ENCODE data around the gene TGFBR3.

TGFBR3 gene

DNA sequence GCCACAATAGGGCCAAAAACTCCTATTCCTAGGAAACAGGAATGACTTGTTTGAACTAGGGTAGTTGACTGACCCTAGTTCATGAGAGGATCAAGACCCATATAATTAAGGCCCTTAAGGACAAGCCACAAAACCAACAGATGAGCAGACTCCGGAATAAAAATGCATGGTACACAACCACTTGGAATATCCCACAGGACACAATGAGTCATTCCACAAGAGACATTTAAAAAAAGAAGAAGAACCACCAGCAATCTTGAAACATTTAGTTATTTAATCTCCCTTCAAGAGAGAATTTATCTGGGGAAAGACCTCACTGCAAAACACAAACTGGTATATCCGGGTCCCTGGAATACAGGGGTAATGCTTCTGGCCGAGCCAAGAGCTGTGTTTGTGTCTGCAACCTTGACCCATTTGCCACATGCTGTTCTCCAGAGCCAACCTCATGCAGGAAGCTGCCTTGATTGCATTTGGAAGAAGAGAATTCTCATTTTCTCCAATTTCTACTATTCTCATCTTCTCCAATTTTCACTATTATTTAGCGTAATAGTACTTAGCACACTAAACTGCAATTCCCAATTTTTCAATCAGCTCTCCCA is 135.5 kb downstream of the TGFBR3 start:
- Mint-ChIP-seq H3K4me3 (no peak overlapping the region), H3K4me1 (ENCODE audit: low read depth) (peaks cover 72% of the 10 kb centered on the region), H3K27ac (peak overlapping the region; percentile 38), H3K9me3 (peaks cover 17% of the 10 kb centered on the region), H3K36me3 (ENCODE audit: low read depth) (peaks cover 33% of the 10 kb centered on the region), H3K27me3 (no peaks in the 10 kb centered on the region)

GRCh38 chr1:91749788-91750231 is 136.1 kb downstream of the TGFBR3 start:
- no peaks in the 10 kb centered on the region for H3K27me3 Mint-ChIP-seq
- peaks cover 33% of the 10 kb centered on the region for H3K36me3 Mint-ChIP-seq (ENCODE audit: low read depth)
- peaks cover 65% of the 10 kb centered on the region for H3K4me1 Mint-ChIP-seq (ENCODE audit: low read depth)
- H3K9me3 Mint-ChIP-seq: peaks cover 17% of the 10 kb centered on the region
- peak overlapping the region; percentile 73 for H3K27ac Mint-ChIP-seq
- H3K4me3 Mint-ChIP-seq: no peak overlapping the region

DNA sequence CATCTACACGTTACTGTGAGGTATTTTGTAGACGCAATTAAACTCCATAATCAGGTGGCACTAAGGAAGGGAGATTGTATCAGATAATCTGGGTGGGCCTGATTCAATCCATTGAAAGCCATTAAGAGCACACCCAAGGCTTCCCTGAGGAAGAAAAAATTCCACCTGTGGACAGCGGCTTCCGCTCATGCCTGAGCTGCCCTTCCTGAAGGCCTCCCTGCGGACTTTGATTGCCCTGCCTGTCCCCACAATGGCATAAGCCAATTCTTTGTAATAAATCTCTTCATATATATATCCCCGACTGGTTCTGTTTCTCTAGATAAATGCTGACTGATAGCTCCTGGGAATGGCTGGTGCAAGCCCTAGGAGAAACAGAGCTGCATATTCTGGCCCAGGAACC is 138.3 kb downstream of the TGFBR3 start:
- no peak overlapping the region for H3K4me3 Mint-ChIP-seq
- no peaks in the 10 kb centered on the region for H3K27me3 Mint-ChIP-seq
- peaks cover 43% of the 10 kb centered on the region for H3K36me3 Mint-ChIP-seq (ENCODE audit: low read depth)
- peaks cover 17% of the 10 kb centered on the region for H3K9me3 Mint-ChIP-seq
- H3K27ac Mint-ChIP-seq: no peak overlapping the region
- H3K4me1 Mint-ChIP-seq (ENCODE audit: low read depth): peaks cover 44% of the 10 kb centered on the region

GRCh38 chr1:91746728-91747338 is 139.1 kb downstream of the TGFBR3 start:
- Mint-ChIP-seq H3K4me1 (ENCODE audit: low read depth) (peaks cover 35% of the 10 kb centered on the region), H3K9me3 (peaks cover 17% of the 10 kb centered on the region), H3K27me3 (no peaks in the 10 kb centered on the region), H3K27ac (no peak overlapping the region), H3K36me3 (ENCODE audit: low read depth) (peaks cover 47% of the 10 kb centered on the region), H3K4me3 (no peak overlapping the region)

GRCh38 chr1:91745640-91746373 is 140.1 kb downstream of the TGFBR3 start:
- Mint-ChIP-seq H3K27ac (no peak overlapping the region), H3K27me3 (no peaks in the 10 kb centered on the region), H3K4me3 (no peak overlapping the region), H3K36me3 (ENCODE audit: low read depth) (peaks cover 51% of the 10 kb centered on the region), H3K9me3 (peaks cover 17% of the 10 kb centered on the region), H3K4me1 (ENCODE audit: low read depth) (peaks cover 25% of the 10 kb centered on the region)

DNA sequence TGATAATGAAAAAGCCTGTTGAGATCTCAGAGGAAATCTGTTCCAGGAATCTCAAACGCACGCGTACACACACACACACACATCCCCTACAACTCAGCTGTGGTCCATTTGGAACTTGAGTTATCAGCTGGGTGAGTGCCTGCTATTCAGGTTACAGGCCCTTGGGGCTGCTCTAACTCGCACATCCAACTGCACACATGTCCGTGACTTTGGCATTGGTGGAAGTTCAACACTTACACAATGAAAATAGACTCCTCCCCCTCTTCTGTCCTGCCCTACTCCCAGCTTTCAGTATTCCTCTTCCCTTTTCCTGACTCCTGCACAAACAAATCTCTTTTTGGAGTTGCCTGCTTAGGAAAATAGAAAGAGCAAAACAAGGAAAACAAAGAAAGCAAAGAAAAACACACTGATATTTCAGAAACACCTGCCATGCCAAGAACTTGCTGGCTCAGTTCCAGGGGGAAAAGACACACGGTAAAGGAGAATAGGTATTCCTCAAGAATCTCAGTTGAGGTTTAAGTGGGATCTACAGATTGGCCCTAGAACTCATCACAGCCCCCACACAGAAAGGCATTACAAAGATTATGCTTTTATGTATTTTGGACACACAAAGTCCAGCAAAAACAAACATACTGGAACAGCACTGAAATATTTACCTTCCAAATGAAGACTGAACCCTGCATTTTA is 140.9 kb downstream of the TGFBR3 start:
- Mint-ChIP-seq H3K4me3 (no peak overlapping the region), H3K4me1 (ENCODE audit: low read depth) (peaks cover 18% of the 10 kb centered on the region), H3K36me3 (ENCODE audit: low read depth) (peaks cover 47% of the 10 kb centered on the region), H3K27me3 (no peaks in the 10 kb centered on the region), H3K27ac (no peak overlapping the region), H3K9me3 (peaks cover 17% of the 10 kb centered on the region)

DNA sequence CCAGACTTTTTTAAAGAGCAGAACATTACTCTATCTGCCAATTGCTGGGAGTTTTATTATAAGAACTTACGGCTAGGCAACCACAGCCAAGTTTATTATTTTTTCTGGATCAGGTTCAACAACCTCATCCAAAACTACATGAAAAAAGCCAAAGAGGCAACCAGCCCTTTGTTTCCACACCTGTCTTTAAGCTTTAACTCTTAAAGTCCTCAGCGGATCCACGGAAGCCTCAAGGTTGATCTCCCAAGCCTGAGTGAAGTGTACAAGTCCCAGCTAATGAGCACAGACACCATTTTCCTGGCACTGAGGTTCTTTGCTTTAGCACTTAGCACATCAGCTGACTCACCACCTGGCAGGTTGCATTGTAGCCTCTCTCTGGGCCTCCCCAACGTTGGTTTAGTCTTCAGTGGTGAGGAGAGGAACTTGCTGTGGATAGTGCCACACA is 143.1 kb downstream of the TGFBR3 start:
- peaks cover 8% of the 10 kb centered on the region for H3K4me1 Mint-ChIP-seq (ENCODE audit: low read depth)
- H3K27me3 Mint-ChIP-seq: no peaks in the 10 kb centered on the region
- H3K36me3 Mint-ChIP-seq (ENCODE audit: low read depth): peaks cover 51% of the 10 kb centered on the region

GRCh38 chr1:91741906-91742305 is 144.0 kb downstream of the TGFBR3 start:
- H3K27me3 Mint-ChIP-seq: no peaks in the 10 kb centered on the region
- peaks cover 8% of the 10 kb centered on the region for H3K4me1 Mint-ChIP-seq (ENCODE audit: low read depth)
- peak overlapping the region; percentile 47 for H3K27ac Mint-ChIP-seq
- no peak overlapping the region for H3K4me3 Mint-ChIP-seq
- peaks cover 16% of the 10 kb centered on the region for H3K9me3 Mint-ChIP-seq
- peaks cover 42% of the 10 kb centered on the region for H3K36me3 Mint-ChIP-seq (ENCODE audit: low read depth)

More for the DNA sequence above, 143.1 kb downstream of the TGFBR3 start:
- Mint-ChIP-seq H3K9me3 (peaks cover 23% of the 10 kb centered on the region), H3K4me3 (no peak overlapping the region), H3K27ac (no peak overlapping the region)

- H3K4me1 Mint-ChIP-seq (ENCODE audit: low read depth): peaks cover 7% of the 10 kb centered on the region
- H3K27ac Mint-ChIP-seq: no peak overlapping the region
- H3K4me3 Mint-ChIP-seq: no peak overlapping the region
- peaks cover 35% of the 10 kb centered on the region for H3K36me3 Mint-ChIP-seq (ENCODE audit: low read depth)
- peaks cover 10% of the 10 kb centered on the region for H3K9me3 Mint-ChIP-seq
- no peaks in the 10 kb centered on the region for H3K27me3 Mint-ChIP-seq
Observed at GRCh38 chr1:91741301-91741700, 144.7 kb downstream of the TGFBR3 start.

DNA sequence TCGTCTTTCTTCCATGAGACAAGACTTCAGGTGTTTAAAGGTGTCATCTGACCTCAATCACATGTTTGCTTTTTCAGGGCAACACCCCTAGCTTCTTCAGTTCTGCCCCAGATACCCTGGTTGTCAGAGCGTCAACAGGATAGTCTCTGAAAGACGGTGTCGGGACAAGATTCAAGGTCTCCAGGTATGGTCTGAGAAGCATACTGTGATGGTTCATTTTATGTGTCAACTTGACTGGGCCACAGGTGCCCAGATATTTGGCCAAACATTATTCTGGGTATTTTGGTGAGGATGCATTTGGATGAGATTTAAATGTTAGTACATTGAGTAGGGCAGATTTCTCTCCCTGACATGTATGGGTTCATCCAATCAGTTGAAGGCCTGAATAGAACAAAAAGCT is 148.3 kb downstream of the TGFBR3 start:
- Mint-ChIP-seq H3K9me3 (peaks cover 7% of the 10 kb centered on the region), H3K4me1 (ENCODE audit: low read depth) (peaks cover 27% of the 10 kb centered on the region), H3K27me3 (no peaks in the 10 kb centered on the region), H3K4me3 (no peak overlapping the region), H3K36me3 (ENCODE audit: low read depth) (peaks cover 28% of the 10 kb centered on the region), H3K27ac (no peak overlapping the region)

DNA sequence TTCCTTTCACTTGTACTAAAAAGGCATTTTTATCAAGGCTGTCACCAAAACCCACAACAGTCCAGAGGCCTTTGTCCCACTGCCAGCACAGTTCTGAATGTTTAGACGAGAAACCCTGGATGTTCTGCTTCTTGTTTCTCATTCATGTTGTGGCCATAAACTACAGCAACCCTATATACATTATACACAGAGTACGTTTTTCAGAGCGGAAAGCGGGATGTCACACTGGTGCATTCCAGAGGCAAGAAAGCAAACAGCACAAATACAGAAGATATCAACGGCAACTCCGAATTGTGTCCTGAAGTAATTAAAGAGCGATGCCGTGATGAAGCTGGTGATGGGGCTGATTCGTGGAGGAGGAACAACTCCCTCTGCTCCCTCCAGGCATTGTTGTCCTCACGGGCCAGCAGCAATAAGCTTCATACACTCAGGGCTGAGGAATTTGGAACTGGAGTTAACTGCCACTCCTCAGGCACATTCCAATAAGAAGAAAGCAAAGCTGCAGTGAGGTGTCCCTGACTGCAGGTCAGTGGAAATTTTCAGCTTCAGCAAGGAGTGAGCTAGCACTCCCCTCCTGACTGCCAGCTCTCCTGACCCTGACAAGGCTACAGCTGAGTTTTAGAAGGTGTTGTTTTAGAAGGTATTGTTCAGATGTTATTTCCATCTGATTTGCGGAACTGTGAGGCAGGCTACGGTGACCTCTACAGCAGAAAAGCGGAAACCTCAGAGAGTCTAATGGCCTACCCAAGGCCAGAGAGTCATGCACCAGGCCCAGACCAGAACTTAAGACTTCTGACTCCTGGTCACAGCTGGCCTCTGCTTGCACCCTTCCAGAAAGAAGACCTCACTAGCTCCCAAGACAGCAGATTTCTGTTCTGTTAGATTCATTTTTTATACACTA is 149.0 kb downstream of the TGFBR3 start:
- peaks cover 34% of the 10 kb centered on the region for H3K4me1 Mint-ChIP-seq (ENCODE audit: low read depth)
- H3K36me3 Mint-ChIP-seq (ENCODE audit: low read depth): peaks cover 25% of the 10 kb centered on the region
- H3K9me3 Mint-ChIP-seq: peaks cover 7% of the 10 kb centered on the region
- H3K4me3 Mint-ChIP-seq: no peak overlapping the region
- no peak overlapping the region for H3K27ac Mint-ChIP-seq
- no peaks in the 10 kb centered on the region for H3K27me3 Mint-ChIP-seq

DNA sequence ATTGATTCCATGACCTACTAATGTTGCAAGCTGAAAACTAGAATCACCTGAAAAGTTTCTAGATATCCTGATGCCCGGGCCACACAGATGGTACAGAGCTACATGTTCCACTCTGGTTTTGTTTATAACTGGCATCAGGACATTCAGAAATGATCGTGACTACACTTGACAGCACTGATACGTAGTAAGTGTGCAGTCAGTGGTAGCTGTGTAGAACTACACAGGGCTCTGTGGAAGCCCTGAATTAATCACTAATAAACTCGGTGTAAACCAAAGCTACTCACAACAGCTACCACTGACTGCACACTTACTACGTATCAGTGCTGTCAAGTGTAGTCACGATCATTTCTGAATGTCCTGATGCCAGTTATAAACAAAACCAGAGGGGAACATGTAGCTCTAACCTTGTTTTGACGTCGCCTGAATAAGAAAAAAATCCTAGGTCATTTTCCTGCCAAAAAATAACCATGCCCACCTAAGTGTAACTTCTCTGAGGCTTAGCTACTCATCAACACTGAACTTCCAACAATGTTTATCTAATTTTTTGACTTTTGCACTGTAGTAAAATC is 149.7 kb downstream of the TGFBR3 start:
- Mint-ChIP-seq H3K27ac (no peak overlapping the region), H3K4me1 (ENCODE audit: low read depth) (peaks cover 41% of the 10 kb centered on the region), H3K36me3 (ENCODE audit: low read depth) (peaks cover 20% of the 10 kb centered on the region)

GRCh38 chr1:91735266-91735845 is 150.6 kb downstream of the TGFBR3 start:
- Mint-ChIP-seq H3K4me1 (ENCODE audit: low read depth) (peaks cover 50% of the 10 kb centered on the region), H3K9me3 (peaks cover 7% of the 10 kb centered on the region), H3K27ac (no peak overlapping the region), H3K27me3 (no peaks in the 10 kb centered on the region), H3K36me3 (ENCODE audit: low read depth) (peaks cover 20% of the 10 kb centered on the region), H3K4me3 (no peak overlapping the region)

More for the DNA sequence above, 149.7 kb downstream of the TGFBR3 start:
- Mint-ChIP-seq H3K27me3 (no peaks in the 10 kb centered on the region), H3K9me3 (peaks cover 7% of the 10 kb centered on the region), H3K4me3 (no peak overlapping the region)

Data from stimulated activated naive CD8-positive, alpha-beta T cell treated with anti-CD3 and anti-CD28 coated beads, Interleukin-15, Interleukin-2, amounts not matched to agents 100 ng/mL and 50 ng/mL, for 24 hours (primary cell).